Erythroblast (primary cell): ENCODE measurements around the gene CEP68.

Source experiments
- GATA1 ChIP-seq: IDR thresholded peaks from 2 replicates; pipeline ENCODE4 v1.6.1; 2011; ENCODE audit warnings: low read depth, mild to moderate bottlenecking, control low read depth, low read length, moderate library complexity
- POLR2A ChIP-seq: IDR thresholded peaks from 2 replicates; pipeline ENCODE4 v1.6.1; 2011; ENCODE audit warnings: mild to moderate bottlenecking, low read length

GRCh38 chr2:65064728-65065552 lies 8.7 kb downstream of the CEP68 start:
- no peak for TF ChIP-seq POLR2A
- no peak for TF ChIP-seq GATA1
